ENCODE results near the gene GGN. TPM values are rescaled to one million over a fixed set of nuclear protein-coding genes. Genes with fewer than 3 reads are reported as not detected.

GGN gene, protein sequence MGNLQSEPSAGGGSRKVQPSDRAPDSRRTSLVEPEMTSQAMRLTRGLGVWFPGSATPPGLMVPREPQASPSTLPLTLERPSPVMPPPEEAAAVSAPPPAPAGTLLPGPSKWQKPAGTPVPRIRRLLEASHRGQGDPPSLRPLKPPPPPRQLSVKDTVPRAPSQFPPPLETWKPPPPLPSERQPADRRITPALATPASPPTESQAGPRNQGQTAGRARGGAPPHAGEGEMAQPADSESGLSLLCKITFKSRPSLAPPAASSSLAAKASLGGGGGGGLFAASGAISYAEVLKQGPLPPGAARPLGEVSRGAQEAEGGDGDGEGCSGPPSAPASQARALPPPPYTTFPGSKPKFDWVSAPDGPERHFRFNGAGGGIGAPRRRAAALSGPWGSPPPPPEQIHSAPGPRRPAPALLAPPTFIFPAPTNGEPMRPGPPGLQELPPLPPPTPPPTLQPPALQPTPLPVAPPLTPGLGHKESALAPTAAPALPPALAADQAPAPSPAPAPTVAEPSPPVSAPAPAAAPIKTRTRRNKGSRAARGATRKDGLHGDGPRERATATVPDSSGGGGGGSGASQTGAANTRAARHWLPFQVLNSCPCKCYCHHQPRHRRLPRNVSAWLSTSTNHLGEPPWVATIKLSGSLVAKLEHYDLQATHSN
- 0.43 and 0.79 TPM in 2 replicates for total RNA-seq

DNA sequence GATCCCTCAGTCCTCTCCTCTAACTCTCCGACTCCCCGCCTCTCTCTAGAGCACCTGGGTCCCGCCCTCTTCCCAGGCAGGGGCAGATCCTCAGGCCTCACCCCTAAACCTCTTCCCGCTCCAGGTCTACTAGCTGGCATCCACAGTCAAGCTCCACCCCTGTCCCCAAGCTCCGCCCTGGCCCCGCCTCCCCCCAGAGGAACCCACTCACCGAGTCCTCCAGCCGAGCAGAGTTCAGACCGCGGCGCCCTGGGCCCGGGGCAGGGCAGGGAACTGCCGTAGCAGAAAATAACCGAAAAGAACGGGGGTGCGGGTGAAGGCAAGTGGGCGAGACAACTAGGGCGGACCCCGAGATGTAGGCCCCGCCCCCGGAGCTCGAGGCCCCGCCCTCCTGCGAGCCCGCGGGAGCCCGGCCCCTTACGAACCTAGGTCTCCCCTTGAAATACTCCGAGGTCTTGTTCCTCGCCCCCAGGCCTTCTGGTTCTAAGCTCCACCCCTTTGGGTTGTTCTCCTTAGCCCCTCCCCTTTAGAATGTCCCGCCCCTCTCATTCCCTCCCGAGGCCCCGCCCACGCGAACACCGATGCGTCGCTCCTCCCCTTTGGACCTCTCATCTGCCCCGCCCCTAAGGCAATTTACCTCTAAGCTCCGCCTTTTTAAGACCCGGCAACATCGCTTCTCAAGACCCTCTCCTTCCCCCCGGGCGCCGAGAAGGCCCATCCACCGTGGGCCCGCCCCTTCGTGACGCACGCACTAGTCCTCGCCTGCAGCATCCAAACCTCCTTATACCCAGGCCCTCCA, at the start of gene GGN:
Gene GGN, minus strand, starts transcription at position 485 of the 799 bp plus-strand sequence. CDS start 773 bp downstream, outside the sequence.

DNA sequence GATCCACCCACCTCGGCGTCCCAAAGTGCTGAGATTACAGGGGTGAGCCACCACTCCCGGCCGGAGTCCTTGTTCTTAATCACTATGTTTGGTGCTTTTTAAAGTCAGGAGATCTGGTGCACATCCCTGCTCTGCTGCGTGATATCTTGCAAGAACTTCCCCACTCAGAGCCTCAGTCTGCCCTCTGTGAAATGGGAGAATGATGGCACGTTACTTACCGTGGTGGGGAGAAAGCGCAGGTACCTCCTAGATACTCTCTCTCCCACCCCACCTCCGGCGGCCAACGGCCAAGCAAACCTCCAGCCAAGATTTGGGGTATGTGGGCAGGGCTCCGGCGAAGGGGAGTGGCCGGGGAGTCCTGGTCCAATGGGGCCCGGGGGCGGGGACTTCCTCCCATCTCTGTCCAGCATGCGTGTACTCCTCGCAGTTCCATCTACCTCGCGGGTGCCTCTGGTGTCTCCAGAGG, 45.5 kb upstream of the GGN start, which contains the start of gene RYR1:
Gene RYR1, plus strand, starts transcription at position 424 of the 466 bp plus-strand sequence. CDS start 139 bp downstream, outside the sequence.

DNA sequence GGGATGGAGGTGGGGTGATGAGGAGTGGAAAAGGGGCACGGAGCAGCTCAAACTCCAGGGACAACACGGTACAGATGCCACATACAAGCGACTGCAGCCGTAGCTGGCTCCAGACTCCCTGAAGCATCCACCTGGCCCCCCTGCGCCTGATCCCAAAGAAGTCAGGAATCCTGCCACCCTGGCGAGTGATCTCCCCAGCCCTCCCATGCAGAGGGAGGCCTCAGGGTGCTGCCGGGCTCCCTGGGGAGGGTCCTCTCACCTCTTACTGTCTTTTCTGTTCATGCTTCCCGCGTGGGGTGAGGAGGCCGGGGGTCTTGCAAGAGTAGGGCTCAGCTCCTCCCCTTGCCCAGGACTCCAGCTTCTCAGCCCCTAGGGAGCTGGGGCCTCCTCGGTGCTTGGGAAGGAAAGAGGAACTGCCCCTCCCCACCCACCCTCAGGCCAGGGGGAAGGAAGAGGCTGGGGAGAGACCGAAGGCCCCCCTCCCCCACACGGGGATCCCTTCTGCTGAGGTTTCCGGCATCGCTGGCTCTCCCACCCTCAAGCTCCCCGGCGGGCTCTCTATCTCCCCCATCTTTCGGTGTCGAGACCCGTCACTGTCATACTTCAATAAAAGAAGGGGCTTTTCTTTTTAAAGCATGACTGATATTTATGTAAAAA, 38.1 kb upstream of the GGN start, which contains the start of gene RASGRP4:
Gene RASGRP4, minus strand, starts transcription at position 410 of the 657 bp plus-strand sequence. Its CDS starts 128 bp downstream, at position 282.

DNA sequence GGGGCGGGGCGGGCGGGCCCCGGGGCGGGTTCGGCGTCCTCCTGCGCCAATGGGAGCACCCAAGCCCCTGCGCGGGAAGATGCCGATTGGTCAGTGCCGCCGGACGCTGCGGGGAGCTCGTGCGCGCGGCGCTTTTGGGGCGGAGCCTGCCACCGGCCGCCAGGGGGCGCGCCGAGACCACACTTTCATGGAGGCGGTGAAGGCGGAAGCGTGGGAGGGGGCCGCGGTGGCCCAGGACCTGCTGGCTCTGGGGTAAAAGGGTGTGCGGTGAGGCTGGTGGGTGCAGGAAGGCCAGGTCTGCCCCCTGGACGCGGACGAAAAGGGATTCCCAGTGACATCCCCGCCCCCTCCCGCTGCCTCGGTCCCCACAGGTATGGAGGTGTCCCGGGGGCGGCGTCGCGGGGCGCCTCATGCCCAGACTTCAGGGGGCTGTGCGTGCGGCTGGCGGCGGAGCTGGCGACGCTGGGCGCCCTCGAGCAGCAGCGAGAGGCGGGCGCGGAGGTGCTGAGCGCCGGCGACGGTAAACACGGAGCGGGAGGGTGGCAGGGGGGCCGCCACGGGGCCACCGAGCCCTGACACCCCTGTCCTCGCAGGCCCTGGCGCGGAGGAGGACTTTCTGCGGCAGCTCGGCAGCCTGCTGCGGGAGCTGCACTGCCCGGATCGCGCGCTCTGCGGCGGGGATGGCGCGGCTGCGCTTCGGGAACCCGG, 15.3 kb upstream of the GGN start, which contains the start of gene FAM98C:
Gene FAM98C, plus strand, starts transcription at position 127 of the 708 bp plus-strand sequence. Its CDS starts 61 bp downstream, at position 188.

DNA sequence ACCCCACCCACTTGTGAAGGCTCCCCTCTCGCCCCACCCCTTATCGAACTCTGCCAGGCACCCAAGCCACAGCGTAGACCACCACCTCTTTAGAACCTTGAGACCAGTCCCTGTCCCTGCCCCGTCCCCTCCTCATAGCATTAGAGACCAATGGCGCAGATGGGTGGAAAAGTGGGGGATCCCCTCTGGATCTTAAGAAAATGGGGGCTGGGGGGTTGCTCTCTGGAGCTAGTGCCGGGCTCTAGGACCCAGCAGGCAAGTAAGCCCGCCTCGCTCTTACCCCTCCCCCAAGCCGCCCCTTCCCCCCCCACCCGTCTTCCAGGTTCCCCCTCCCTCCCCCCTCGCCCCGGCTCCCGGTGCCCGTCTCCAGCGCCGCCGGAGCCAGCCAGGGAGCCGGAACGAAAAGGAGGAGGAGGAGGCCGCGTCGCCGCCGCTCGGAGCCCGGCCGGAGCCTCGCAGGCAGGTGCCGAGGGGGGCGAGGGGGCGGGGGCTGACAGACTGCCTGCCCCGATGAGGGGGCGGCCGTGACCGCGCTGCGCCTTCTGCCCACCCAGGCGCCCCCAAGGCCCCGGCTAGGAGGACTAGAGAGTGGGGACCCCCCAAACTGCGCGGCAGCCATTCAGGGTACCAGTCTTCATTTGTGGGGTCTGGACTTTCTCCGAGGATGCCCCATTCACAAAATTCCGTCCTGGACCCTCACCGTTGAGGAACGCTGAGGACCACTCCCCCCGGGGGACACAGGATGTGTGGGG, 691 bp upstream of the GGN start, which contains the start of gene SPRED3:
Gene SPRED3, plus strand, starts transcription at position 349 of the 752 bp plus-strand sequence. CDS start 1,606 bp downstream, outside the sequence.

DNA sequence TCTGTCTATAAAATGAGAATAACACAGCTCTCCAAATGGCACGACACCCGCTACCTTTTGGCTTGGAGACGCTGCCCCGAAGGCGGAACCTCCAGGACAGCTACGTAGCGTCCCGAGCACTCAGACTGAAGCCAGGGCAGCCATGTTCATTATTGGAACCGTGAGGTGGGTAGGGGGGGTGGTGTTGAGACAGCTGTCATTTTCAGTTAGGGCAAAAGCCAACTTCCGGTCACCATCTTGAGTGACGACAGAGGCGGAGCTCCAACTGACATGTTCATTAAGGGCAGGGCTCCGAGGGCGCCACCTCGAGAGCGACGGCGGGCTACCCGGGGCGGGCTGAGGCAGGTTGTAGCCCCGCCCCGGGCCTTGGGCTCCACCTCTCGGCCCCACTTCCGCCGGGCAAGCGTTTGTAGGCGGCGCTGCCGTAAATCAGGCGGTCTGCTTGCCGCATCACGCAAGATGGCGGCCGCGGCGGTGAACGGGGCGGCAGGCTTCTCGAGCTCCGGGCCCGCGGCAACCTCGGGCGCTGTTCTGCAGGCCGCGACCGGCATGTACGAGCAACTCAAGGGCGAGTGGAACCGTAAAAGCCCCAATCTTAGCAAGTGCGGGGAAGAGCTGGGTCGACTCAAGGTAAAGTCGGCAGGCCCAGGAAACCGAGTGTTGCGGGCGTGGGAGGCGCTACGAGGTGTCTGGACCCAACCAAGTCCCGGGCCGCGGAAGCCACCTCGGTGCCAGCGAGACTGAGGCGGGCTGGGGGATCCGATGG, 13.3 kb downstream of the GGN start, which contains the start of gene PSMD8:
Gene PSMD8, plus strand, starts transcription at position 240 of the 766 bp plus-strand sequence. Its CDS starts 31 bp downstream, at position 271.

Other genes starting within 250 kb of the GGN start
- gene DPF1, start 163.8 kb downstream of the GGN start, total RNA-seq = under 0.01 and 1.3 TPM in 2 replicates
- not detected in 2 replicates for gene PPP1R14A, start 131.7 kb downstream of the GGN start, total RNA-seq
- gene SPINT2, start 123.5 kb downstream of the GGN start, total RNA-seq = 283 and 364 TPM in 2 replicates
- gene C19orf33, start 83.8 kb downstream of the GGN start, total RNA-seq = 137 and 144 TPM in 2 replicates
- gene YIF1B, start 72.1 kb downstream of the GGN start, total RNA-seq = 34.5 and 100 TPM in 2 replicates
- gene KCNK6, start 68.2 kb downstream of the GGN start, total RNA-seq = 20.0 and 23.0 TPM in 2 replicates
- gene CATSPERG, start 52.2 kb downstream of the GGN start, total RNA-seq = 1.6 and 1.7 TPM in 2 replicates
- 162 and 390 TPM in 2 replicates for gene PSMD8, start 13.5 kb downstream of the GGN start, total RNA-seq
- gene SPRED3, start 663 bp upstream of the GGN start, total RNA-seq = 0.22 and 0.79 TPM in 2 replicates
- 13.7 and 16.8 TPM in 2 replicates for gene FAM98C, start 15.1 kb upstream of the GGN start, total RNA-seq
- gene RASGRP4, start 38.2 kb upstream of the GGN start, total RNA-seq = not detected in 2 replicates
- under 0.01 and 0.11 TPM in 2 replicates for gene RYR1, start 45.7 kb upstream of the GGN start, total RNA-seq
- gene MAP4K1, start 229.9 kb upstream of the GGN start, total RNA-seq = 0.22 TPM in 1 of 2 replicates, not detected in the other
- 271 and 636 TPM in 2 replicates for gene EIF3K, start 231.2 kb upstream of the GGN start, total RNA-seq

Data from placental epithelial cell (primary cell).